OCI-LY7 (cell line): Measurements from ENCODE around the gene TCERG1L. TPM values are rescaled to one million over a fixed set of nuclear protein-coding genes. Genes with fewer than 3 reads are reported as not detected.

ENCODE experiments used
- BruUV-seq: library from RNA; stranded (reverse); fragments of 400-500 nt; replicated peaks from 2 replicates; lab custom pipeline; 2021; lab: Mats Ljungman, UMichigan
- CTCF ChIA-PET: fragments of 300-600 bp; sonication (Branson Sonifier 250); formaldehyde crosslinking; loops from one replicate; lab custom pipeline; 2022; ENCODE audit warnings: antibody characterized with exemption; ENCODE audit not compliant: unreplicated experiment; lab: Charles Lee
- POLR2A ChIA-PET: fragments of 300-600 bp; sonication (Branson Sonifier 250); formaldehyde crosslinking; loops from one replicate; lab custom pipeline; 2022; ENCODE audit warnings: antibody characterized with exemption; lab: Charles Lee
- DNase-seq: peaks from one replicate; pipeline ENCODE4 v3.0.0-alpha.2; 2015; ENCODE audit warnings: low spot score
- H2AFZ ChIP-seq: fragments of 200-600 bp; sonication (generic), shearing (Covaris generic); 2 replicates; pipeline ENCODE4 v1.6.1; 2014; ENCODE audit warnings: mild to moderate bottlenecking, antibody characterized with exemption, low read length, moderate library complexity
- H3K27ac ChIP-seq: fragments of 200-600 bp; sonication (generic); 2 replicates; pipeline ENCODE4 v1.5.1; 2014; ENCODE audit warnings: mixed run types, low read depth, mild to moderate bottlenecking, moderate library complexity, low read length, inconsistent platforms; ENCODE audit not compliant: poor library complexity, severe bottlenecking
- H3K36me3 ChIP-seq: fragments of 200-600 bp; sonication (generic); 2 replicates; pipeline ENCODE4 v1.6.1; 2014; ENCODE audit warnings: mild to moderate bottlenecking, antibody characterized with exemption, low read length, moderate library complexity, mixed read lengths; ENCODE audit not compliant: insufficient read depth
- H3K4me1 ChIP-seq: fragments of 200-600 bp; sonication (generic); 2 replicates; pipeline ENCODE4 v1.5.1; 2014; ENCODE audit warnings: mild to moderate bottlenecking, low read length; ENCODE audit not compliant: insufficient read depth, poor library complexity, severe bottlenecking
- H3K4me2 ChIP-seq: fragments of 200-600 bp; sonication (generic); 2 replicates; pipeline ENCODE4 v1.6.1; 2014; ENCODE audit warnings: mild to moderate bottlenecking, low read length
- H3K4me3 ChIP-seq: fragments of 200-600 bp; sonication (generic); 2 replicates; pipeline ENCODE4 v1.5.1; 2014; ENCODE audit warnings: mild to moderate bottlenecking, low read depth, low read length; ENCODE audit not compliant: poor library complexity, severe bottlenecking
- H3K79me2 ChIP-seq: fragments of 200-600 bp; sonication (generic); 2 replicates; pipeline ENCODE4 v1.6.1; 2016; ENCODE audit warnings: low read depth, mild to moderate bottlenecking, low read length, moderate library complexity, mixed read lengths; ENCODE audit not compliant: insufficient read depth
- H3K9me2 ChIP-seq: fragments of 200-600 bp; sonication (generic); 2 replicates; pipeline ENCODE4 v1.6.1; 2016; ENCODE audit warnings: mild to moderate bottlenecking, low read length, mixed read lengths; ENCODE audit not compliant: insufficient read depth
- H3K9me3 ChIP-seq: fragments of 200-600 bp; sonication (generic); 2 replicates; pipeline ENCODE4 v1.6.1; 2014; ENCODE audit warnings: mild to moderate bottlenecking, mixed run types, low read length, mixed read lengths
- H4K20me1 ChIP-seq: fragments of 200-600 bp; sonication (generic); 2 replicates; pipeline ENCODE4 v1.6.1; 2014; ENCODE audit warnings: mild to moderate bottlenecking, antibody characterized with exemption, low read length, moderate library complexity, mixed read lengths; ENCODE audit not compliant: insufficient read depth
- EZH2phosphoT487 ChIP-seq: fragments of 200-600 bp; sonication (generic); IDR thresholded peaks from 2 replicates; pipeline ENCODE4 v1.6.1; 2018; ENCODE audit warnings: low read depth, borderline replicate concordance, mild to moderate bottlenecking, mixed run types, antibody characterized with exemption, low read length, moderate library complexity, mixed read lengths
- intact Hi-C: fragments of 100-400 bp; cut with micrococcal nuclease; formaldehyde crosslinking; loops from one replicate; pipeline ENCODE4 v1.10.0; 2022; ENCODE audit not compliant: unreplicated experiment
- total RNA-seq, 2 experiments: library from RNA; depleted of rRNA in 1 of 2; stranded (reverse); fragments of >200 nt in 1 of 2; shearing (Covaris generic) in 1 of 2; gene quantifications; 2 replicates each; pipeline ENCODE4 v1.2.3, GENCODE V29; 2014 to 2022
- TF ChIP-seq, protein P1 (sequence below): fragments of 200-600 bp; sonication (generic); conservative IDR thresholded peaks from 2 replicates; pipeline ENCODE4 v1.5.1; 2014; ENCODE audit warnings: mild to moderate bottlenecking, antibody characterized with exemption, low read length, moderate library complexity, mixed read lengths

TCERG1L gene
- total RNA-seq, 2 experiments from 2014 or later, result not detected

DNA sequence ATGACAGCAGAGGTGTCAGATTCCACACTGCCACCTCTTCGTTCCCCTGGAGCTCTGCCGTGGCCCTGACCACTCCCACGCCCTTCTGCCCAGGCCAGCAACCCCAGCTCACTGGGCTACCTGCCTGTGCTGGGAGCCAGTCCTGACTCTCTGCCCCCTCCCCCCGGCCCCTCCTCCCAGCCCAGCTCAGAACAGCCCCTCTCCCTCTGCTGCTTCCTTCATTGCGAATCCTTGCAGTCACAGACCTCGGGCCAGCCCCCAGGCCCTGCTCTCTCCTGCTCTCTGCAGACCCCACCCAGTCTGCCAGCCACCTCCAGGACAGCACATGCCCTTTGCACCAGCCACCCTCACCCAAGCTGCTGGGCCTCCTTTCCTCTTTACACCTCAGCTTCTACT lies 60.4 kb downstream of the TCERG1L start:
- Histone ChIP-seq H4K20me1 (no peaks in the 10 kb centered on the region), H3K79me2 (no peaks in the 10 kb centered on the region), H3K4me1 (no peaks in the 10 kb centered on the region), H3K4me3 (no peak overlapping the region), H3K9me3 (no peaks in the 10 kb centered on the region), H3K36me3 (no peaks in the 10 kb centered on the region), H3K4me2 (no peak overlapping the region), H3K9me2 (no peaks in the 10 kb centered on the region), H3K27ac (no peak overlapping the region), H2AFZ (no peak overlapping the region)
- POLR2A ChIA-PET, result interaction anchor here (0.7 kb wide), 1 partner anchor 593 kb away, joined by 3 read pairs; no protein-coding TSS in a partner anchor
- CTCF ChIA-PET, result no interaction called here
- intact Hi-C loops, result no loop called here
- no peak for DNase-seq
- no TSS peak for BruUV-seq
- TF ChIP-seq EZH2phosphoT487, result no peak
- TF ChIP-seq, protein P1, sequence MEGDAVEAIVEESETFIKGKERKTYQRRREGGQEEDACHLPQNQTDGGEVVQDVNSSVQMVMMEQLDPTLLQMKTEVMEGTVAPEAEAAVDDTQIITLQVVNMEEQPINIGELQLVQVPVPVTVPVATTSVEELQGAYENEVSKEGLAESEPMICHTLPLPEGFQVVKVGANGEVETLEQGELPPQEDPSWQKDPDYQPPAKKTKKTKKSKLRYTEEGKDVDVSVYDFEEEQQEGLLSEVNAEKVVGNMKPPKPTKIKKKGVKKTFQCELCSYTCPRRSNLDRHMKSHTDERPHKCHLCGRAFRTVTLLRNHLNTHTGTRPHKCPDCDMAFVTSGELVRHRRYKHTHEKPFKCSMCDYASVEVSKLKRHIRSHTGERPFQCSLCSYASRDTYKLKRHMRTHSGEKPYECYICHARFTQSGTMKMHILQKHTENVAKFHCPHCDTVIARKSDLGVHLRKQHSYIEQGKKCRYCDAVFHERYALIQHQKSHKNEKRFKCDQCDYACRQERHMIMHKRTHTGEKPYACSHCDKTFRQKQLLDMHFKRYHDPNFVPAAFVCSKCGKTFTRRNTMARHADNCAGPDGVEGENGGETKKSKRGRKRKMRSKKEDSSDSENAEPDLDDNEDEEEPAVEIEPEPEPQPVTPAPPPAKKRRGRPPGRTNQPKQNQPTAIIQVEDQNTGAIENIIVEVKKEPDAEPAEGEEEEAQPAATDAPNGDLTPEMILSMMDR, result no peak

DNA sequence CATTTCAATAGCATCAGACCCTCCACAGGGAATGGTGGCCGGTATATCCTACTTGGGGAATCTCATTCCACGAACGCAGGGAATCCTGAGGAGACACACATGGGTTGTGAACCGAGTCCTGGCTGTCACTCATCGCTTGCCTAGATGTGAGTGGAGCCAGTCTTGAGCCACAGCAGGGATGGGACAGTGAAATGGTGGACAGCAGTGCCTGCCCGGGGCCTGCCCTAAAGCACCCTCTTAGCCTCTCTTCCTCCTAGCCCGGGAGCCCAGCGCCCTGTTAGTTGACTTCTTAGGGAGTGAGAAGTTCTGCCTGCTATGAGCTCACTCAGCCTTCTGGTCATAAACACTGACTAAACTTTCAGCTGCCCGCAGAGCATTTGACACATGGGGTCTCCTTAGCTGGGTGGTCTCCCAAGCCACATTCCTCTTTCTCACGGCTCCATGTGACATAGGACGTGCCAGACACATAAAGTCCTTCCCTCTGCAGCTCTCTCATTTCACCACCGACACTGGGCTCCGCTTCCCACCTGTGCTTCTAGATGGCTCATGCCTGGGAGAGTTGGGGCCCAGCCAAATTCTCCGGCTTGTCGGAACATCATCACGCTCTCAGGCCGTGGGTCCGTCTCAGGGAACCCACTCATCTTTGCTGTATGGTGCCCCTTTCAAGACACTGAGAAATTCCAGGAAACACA lies 60.9 kb downstream of the TCERG1L start:
- Histone ChIP-seq H3K9me3 (no peaks in the 10 kb centered on the region), H3K79me2 (no peaks in the 10 kb centered on the region), H3K9me2 (no peaks in the 10 kb centered on the region), H3K27ac (no peak overlapping the region), H4K20me1 (no peaks in the 10 kb centered on the region), H3K4me1 (no peaks in the 10 kb centered on the region), H2AFZ (no peak overlapping the region), H3K4me2 (no peak overlapping the region), H3K36me3 (no peaks in the 10 kb centered on the region), H3K4me3 (no peak overlapping the region)
- intact Hi-C loops, result no loop called here
- TF ChIP-seq, protein P1, result no peak
- TF ChIP-seq EZH2phosphoT487, result no peak
- ChIA-PET POLR2A (no interaction called here), CTCF (no interaction called here)
- no peak for DNase-seq
- no TSS peak for BruUV-seq

DNA sequence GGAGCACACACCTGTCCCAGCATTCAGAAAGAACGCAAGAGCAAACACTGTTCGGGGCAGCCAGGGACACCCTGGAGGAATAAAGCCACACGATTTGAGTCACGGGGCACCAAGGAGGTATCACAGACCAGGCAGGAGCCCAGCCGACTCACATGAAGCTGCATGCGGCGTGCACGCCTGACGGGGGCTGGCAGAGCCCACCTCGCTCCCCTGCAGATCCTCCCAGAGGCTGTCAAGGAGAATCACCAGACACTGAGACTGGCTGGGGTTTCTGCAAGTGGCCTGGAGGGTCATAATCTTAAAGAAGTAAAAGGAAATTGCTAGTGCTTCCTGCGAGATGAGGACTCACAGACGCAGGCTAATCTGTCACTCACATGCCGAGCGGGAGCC lies 61.6 kb downstream of the TCERG1L start:
- CTCF ChIA-PET, result no interaction called here
- H3K27ac ChIP-seq, result no peak overlapping the region
- no peak overlapping the region for H3K4me2 ChIP-seq
- H3K9me3 ChIP-seq, result no peaks in the 10 kb centered on the region
- no peak for DNase-seq
- no peaks in the 10 kb centered on the region for H3K4me1 ChIP-seq
- intact Hi-C loops, result no loop called here
- H3K79me2 ChIP-seq, result no peaks in the 10 kb centered on the region
- no peaks in the 10 kb centered on the region for H3K36me3 ChIP-seq
- BruUV-seq, result no TSS peak
- no peaks in the 10 kb centered on the region for H3K9me2 ChIP-seq
- no peaks in the 10 kb centered on the region for H4K20me1 ChIP-seq
- H3K4me3 ChIP-seq, result no peak overlapping the region
- POLR2A ChIA-PET, result no interaction called here
- H2AFZ ChIP-seq, result no peak overlapping the region
- TF ChIP-seq, protein P1, result no peak
- no peak for TF ChIP-seq EZH2phosphoT487
